Activated CD4-positive, alpha-beta T cell treated with anti-CD3 and anti-CD28 coated beads, Interleukin-2, amount 50 U/mL, for 1 hour (primary cell): ENCODE measurements around the gene P2RY8.
"Not testable (repeated sequence)": the region's sequence is repeated elsewhere in the genome, so short reads cannot be mapped to it uniquely, and the experiment has no call there.

ENCODE experiments used
- DNase-seq: peaks from one replicate; pipeline ENCODE4 v3.0.0-alpha.2; 2020

Gene P2RY8

DNA sequence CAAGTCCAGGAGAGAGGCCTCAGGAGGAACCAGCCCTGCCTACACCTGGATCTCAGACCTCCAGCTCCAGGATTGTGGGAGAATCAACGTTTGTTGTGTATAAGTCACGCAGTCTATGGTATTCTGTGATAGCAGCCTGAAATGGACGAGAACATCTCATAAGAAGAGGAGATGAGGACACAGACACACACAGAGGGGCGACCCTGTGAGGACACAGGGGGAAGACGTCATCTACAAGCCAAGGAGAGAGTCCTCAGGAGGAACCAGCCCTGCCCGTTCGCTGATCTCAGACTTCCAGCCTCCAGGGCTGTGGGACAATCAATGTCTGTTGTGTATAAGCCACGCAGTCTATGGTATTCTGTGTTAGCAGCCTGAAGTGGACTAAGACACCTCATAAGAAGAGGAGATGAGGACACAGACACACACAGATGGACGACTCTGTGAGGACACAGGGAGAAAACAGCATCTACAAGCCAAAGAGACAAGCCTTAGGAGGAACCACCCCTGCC, 20.3 kb downstream of the P2RY8 start:
- no peak for DNase-seq

- DNase-seq, result no peak
These were observed 25.2 kb downstream of the P2RY8 start for GRCh38 chrX:1511829-1512228.

GRCh38 chrX:1511150-1511549, 25.8 kb downstream of the P2RY8 start:
- DNase-seq, result no peak

DNA sequence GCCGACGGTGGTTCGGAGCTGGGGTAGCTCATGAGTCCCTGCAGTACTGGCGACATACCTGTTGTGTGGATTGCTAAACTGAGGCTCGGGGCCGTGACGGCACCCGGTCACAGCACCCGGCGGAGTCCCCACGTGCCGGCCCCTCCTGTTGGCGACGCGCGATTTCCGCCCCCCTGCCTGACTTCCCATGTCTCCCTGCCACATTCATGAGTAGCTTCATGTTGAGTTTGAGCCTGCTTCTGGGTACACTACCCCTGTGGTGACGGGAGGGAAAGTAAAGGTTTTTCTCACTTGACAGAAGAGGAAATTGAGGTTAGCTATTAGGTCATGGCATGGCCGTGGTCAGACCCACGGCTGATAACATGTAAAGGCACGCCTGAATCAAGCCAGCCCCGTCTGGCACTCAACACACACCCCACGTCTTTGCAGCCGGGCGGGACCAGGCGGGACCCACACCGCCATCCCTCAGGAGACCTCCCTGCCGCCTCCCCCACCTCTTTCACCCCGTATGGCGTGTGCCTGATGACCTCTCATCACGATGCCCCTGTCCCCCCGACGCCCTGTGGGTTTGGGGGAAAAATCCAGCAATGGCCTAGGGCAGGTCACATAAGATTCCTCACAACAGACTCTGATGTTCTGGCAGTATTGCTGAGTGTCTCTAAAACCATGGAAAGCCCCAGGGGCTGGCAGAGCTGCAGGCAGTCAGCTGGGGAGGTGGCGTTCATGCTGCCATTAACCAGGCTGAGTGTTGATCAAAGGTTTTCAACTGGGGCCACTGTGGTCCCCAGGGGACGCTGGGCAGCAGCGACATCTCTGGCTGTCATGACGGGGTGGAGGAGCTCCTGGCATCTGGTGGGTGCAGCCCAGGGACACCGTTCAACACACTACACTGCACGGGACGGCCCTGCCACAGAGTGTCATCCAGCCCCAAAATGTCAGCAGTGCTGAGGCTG, 29.2 kb downstream of the P2RY8 start:
- no peak for DNase-seq

DNA sequence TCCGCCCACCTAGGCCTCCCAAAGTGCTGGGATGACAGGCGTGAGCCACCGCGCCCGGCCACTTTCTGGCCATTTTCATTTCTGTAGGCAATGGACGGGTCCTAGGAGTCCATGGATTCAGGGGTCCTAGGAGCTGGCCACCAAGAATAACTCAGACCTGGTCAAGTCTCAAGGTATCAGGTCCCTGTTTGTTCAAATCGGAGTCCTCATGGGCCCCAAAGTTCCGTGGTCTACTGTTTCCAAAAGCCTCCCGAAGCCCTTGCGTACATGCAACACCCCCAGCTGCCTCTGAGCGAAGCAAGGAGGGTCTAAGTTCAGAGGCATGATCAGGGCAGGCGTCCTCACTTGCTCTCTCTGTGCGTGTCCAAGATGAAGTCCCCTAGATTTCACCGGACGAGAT, 30.1 kb downstream of the P2RY8 start:
- DNase-seq, result no peak

- no peak for DNase-seq
These were observed 34.1 kb downstream of the P2RY8 start for GRCh38 chrX:1502853-1503252.

GRCh38 chrX:1502241-1502640, 34.7 kb downstream of the P2RY8 start:
- DNase-seq, result no peak

DNA sequence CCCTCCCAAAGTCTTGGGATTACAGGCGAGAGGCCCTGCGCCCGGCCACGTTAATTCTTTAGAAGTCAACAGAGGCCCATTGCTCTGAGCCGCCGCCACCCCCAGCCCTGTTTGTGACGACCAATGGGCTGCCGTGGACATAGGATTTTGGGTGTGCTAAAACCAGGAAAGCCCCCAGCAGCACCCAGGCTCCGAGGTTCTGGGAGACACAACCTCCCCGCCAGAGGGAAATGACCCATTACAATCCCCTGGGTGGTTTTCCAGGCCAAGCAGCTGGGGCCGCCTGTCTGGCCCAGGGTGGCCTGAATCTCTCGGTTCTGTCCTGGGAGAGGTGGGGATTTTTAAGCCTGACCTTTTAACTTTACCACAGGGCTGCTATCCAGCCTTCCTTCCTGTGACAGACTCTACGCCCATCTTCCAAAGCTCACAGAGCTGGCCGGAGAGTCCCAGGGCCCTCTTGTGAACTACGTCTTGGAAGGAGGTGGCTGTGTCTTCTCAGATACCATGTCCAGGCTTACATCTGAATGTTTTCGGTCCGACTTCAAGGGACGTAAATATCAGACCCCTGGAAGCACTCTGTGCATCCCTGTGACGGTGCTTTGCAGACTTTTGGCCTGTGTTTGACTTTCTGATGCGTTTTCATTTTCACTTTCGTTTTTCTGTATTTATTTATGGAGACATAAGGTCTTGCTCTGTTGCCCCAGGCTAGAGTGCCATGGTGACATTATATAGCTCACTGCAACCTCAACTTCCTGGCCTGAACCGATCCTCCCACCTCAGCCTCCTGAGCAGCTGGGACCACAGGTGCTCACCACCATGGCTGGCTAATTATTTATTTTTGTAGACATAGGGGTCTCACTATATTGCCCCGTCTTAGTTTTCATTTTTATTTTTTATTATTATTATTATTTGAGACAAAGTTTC, 36.0 kb downstream of the P2RY8 start:
- DNase-seq, result no peak

DNA sequence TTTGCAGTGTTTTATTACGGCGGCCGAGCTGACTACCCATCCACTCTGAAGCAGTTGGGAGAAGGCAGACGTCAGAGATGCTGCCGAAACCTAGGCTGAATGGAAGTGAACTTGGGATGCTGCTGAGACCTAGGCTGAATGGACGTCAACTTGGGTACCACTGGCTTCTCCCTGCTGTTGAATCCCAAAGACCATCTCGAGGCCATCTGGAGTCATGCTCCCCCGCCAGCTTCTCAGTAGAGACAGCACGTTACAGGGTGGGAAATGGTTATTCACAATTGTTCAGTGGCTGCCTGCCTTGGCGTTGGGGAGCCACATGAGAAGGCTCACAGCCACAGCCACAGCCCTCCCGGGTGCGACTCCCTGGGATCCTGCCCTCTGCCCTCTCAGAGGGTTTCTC, 40.9 kb downstream of the P2RY8 start:
- no peak for DNase-seq

GRCh38 chrX:1493877-1494510, 43.0 kb downstream of the P2RY8 start:
- no peak for DNase-seq

GRCh38 chrX:1493412-1493811, 43.6 kb downstream of the P2RY8 start:
- DNase-seq, result no peak

- no peak for DNase-seq
These were observed 44.5 kb downstream of the P2RY8 start for GRCh38 chrX:1492421-1493012.

DNA sequence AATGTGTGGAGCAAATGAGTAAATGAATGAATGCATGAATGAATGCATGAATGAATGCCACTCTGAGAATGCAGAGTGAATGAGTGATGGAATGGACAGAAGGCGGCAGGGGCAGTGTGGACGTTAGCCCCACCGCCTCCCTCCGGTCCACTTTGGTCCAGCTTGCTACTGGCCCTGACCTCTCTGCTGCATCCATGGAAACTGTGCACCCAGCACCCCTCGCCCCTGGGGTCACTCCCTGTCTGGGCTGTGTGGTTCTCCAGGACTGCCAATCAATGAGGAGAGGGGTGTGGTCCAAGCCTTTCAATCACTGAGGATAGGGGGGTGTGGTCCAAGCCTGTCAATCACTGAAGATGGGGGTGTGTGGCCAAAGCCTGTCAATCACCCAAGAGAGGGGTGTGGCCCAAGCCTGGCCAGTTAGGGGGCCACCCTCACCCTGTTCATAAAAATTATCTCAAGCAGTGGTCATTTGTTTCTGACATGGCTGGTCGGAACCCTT, 45.1 kb downstream of the P2RY8 start:
- DNase-seq, result no peak

DNA sequence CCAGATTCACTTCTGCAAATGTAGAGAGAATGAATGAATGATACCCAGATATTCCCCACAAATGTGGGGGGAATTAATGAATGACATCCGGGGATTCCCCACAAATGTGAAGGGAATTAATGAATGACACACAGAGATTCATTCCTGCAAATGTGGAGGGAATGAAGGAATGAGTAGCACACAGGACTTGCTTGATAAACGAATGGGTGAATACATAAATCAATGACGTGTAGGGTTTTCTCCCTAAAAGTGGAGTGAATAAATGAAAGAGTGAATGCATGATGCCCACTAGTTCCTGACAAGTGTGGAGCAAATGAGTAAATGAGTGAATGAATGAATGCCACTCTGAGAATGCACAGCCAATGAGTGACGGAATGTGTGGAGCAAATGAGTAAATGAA, 45.7 kb downstream of the P2RY8 start:
- DNase-seq, result not testable (repeated sequence)

GRCh38 chrX:1490723-1491122, 46.3 kb downstream of the P2RY8 start:
- not testable (repeated sequence) for DNase-seq

GRCh38 chrX:1489354-1489753, 47.6 kb downstream of the P2RY8 start:
- not testable (repeated sequence) for DNase-seq

DNA sequence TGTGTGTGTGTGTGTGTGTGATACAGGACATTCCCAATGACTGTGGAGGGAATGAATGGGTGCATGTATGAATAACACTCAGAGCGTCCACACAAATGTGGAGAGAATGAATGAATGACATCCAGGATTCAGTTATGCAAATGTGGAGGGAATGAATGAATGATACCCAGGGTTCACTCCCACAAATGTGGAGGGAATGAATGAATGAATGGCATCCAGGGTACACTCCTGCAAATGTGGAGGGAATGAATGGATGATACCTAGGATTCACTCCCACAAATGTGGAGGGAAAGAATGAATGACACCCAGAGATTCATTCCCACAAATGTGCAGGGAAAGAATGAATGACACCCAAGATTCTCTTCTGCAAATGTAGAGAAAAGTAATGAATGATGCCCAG, 48.2 kb downstream of the P2RY8 start:
- no peak for DNase-seq

GRCh38 chrX:1488141-1488540, 48.8 kb downstream of the P2RY8 start:
- no peak for DNase-seq

- DNase-seq, result no peak
These were observed 49.6 kb downstream of the P2RY8 start for GRCh38 chrX:1487401-1487800.

DNA sequence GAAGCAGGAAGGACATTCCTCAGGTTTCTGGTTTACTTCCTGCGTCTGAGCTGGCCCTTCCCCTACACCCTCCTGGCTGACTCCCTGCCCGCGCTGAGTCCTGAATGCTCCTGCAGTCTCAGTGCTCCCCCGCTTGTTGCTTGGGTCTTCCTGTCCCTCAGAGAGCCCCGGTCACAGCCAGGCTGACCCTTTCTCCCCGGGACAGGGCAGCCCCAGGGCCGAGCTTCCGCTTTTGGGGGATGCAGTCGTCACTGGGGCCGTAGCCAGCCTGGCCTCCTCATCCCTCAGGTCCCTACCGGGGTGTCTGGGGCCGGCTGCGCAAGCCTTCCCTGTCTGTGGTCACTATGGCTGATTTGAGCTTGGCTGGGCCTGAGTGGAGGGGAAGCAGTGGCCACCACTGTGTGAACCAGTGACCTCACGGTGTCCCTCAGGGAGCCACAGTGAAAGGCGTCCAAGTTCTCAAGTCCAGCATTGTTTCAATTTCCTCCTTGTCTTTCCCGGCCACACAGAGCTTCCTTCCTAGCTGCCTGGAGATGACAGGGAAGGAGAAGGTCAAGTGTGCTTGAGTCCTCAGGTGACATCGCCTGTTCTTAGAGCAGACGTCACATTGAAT, 50.1 kb downstream of the P2RY8 start:
- DNase-seq, result no peak

DNA sequence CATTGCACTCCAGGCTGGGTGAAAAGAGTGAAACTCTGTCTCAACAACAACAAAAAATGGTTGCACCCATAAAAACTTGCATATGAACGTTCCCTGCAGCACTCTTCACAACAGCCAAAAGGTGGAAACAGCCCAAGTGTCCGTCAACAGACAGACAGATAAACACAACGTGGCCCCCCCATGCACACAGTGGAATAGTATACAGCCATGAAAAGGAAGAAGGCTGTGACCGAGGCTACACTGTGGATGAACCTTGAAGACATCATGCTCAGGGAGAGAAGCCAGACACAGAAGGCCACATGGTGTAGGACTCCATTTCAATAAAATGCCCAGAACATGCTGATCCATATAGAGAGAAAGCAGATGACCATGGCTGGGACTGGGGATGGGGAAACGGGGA, 50.8 kb downstream of the P2RY8 start:
- DNase-seq, result no peak

- DNase-seq, result no peak
These were observed 52.0 kb downstream of the P2RY8 start for GRCh38 chrX:1485033-1485432.
